H9 (cell line): ENCODE results near the gene PKMYT1. TPM values are rescaled to one million over a fixed set of nuclear protein-coding genes. Genes with fewer than 3 reads are reported as not detected.

Experiments
- DNase-seq: peaks from one replicate; pipeline ENCODE4 v3.0.0-alpha.2; 2017
- H2AFZ ChIP-seq: one replicate; pipeline ENCODE4 v1.6.1; 2013; ENCODE audit warnings: mild to moderate bottlenecking, low read length, control low read depth, moderate library complexity
- H2AK5ac ChIP-seq: 2 replicates; pipeline ENCODE4 v1.6.1; 2013; ENCODE audit warnings: low read length, control low read depth, mixed read lengths; ENCODE audit not compliant: insufficient read length
- H2BK120ac ChIP-seq: one replicate; pipeline ENCODE4 v1.6.1; 2013; ENCODE audit warnings: low read depth, mild to moderate bottlenecking, low read length, control low read depth, inconsistent platforms; ENCODE audit not compliant: poor library complexity, severe bottlenecking
- H2BK12ac ChIP-seq: 2 replicates; pipeline ENCODE4 v1.6.1; 2013; ENCODE audit warnings: low read length, control low read depth, mixed read lengths, low read depth; ENCODE audit not compliant: insufficient read length
- H2BK15ac ChIP-seq: 2 replicates; pipeline ENCODE4 v1.6.1; 2013; ENCODE audit warnings: low read depth, low read length, control low read depth
- H2BK20ac ChIP-seq: one replicate; pipeline ENCODE4 v1.6.1; 2013; ENCODE audit warnings: low read depth, mild to moderate bottlenecking, low read length, control low read depth, inconsistent platforms; ENCODE audit not compliant: poor library complexity, severe bottlenecking
- H2BK5ac ChIP-seq: 2 replicates; pipeline ENCODE4 v1.6.1; 2013; ENCODE audit warnings: low read length, control low read depth, mixed read lengths; ENCODE audit not compliant: insufficient read length
- H3K14ac ChIP-seq: 2 replicates; pipeline ENCODE4 v1.6.1; 2013; ENCODE audit warnings: low read length, control low read depth; ENCODE audit not compliant: insufficient read depth
- H3K18ac ChIP-seq: 2 replicates; pipeline ENCODE4 v1.6.1; 2013; ENCODE audit warnings: low read depth, mild to moderate bottlenecking, mixed read lengths, low read length, control low read depth; ENCODE audit not compliant: insufficient read length
- H3K23ac ChIP-seq: 2 replicates; pipeline ENCODE4 v1.6.1; 2013; ENCODE audit warnings: low read length, control low read depth, mixed read lengths, low read depth; ENCODE audit not compliant: insufficient read length
- H3K23me2 ChIP-seq: 2 replicates; pipeline ENCODE4 v1.6.1; 2013; ENCODE audit warnings: low read depth, mild to moderate bottlenecking, mixed read lengths, low read length, control low read depth; ENCODE audit not compliant: insufficient read length, poor library complexity, severe bottlenecking
- H3K27ac ChIP-seq: 2 replicates; pipeline ENCODE4 v1.5.1; 2013; ENCODE audit warnings: low read length, control low read depth, mixed read lengths, low read depth; ENCODE audit not compliant: insufficient read length
- H3K27me3 ChIP-seq: 2 replicates; pipeline ENCODE4 v1.6.1; 2013; ENCODE audit warnings: low read length, control low read depth, inconsistent platforms; ENCODE audit not compliant: insufficient read depth
- H3K4ac ChIP-seq: 2 replicates; pipeline ENCODE4 v1.6.1; 2013; ENCODE audit warnings: low read depth, mild to moderate bottlenecking, control low read depth, inconsistent platforms, low read length, moderate library complexity
- H3K4me1 ChIP-seq: 2 replicates; pipeline ENCODE4 v1.6.1; 2013; ENCODE audit warnings: low read length, control low read depth, inconsistent platforms; ENCODE audit not compliant: insufficient read depth
- H3K4me2 ChIP-seq: 2 replicates; pipeline ENCODE4 v1.6.1; 2013; ENCODE audit warnings: low read length, control low read depth, mixed read lengths; ENCODE audit not compliant: insufficient read length, insufficient read depth
- H3K56ac ChIP-seq: 2 replicates; pipeline ENCODE4 v1.6.1; 2013; ENCODE audit warnings: low read depth, mild to moderate bottlenecking, mixed read lengths, low read length, control low read depth; ENCODE audit not compliant: insufficient read length
- H3K79me1 ChIP-seq: 2 replicates; pipeline ENCODE4 v1.6.1; 2013; ENCODE audit warnings: low read depth, mild to moderate bottlenecking, moderate library complexity, low read length, control low read depth, inconsistent platforms; ENCODE audit not compliant: insufficient read depth, poor library complexity, severe bottlenecking
- H3K79me2 ChIP-seq: 2 replicates; pipeline ENCODE4 v1.6.1; 2013; ENCODE audit warnings: low read length, control low read depth, inconsistent platforms; ENCODE audit not compliant: insufficient read depth
- H3K9ac ChIP-seq: 2 replicates; pipeline ENCODE4 v1.6.1; 2013; ENCODE audit warnings: low read length, control low read depth, mixed read lengths; ENCODE audit not compliant: insufficient read length; ENCODE audit errors: extremely low read depth
- H3K9me3 ChIP-seq: one replicate; pipeline ENCODE4 v1.6.1; 2013; ENCODE audit warnings: low read depth, low read length, inconsistent platforms; ENCODE audit not compliant: control insufficient read depth
- H3T11ph ChIP-seq: one replicate; pipeline ENCODE4 v1.6.1; 2013; ENCODE audit warnings: mild to moderate bottlenecking, low read length, control low read depth, inconsistent platforms
- H4K20me1 ChIP-seq: one replicate; pipeline ENCODE4 v1.6.1; 2013; ENCODE audit not compliant: control insufficient read depth, insufficient read length, insufficient read depth
- H4K5ac ChIP-seq: 2 replicates; pipeline ENCODE4 v1.6.1; 2013; ENCODE audit warnings: low read depth, mild to moderate bottlenecking, mixed read lengths, low read length, control low read depth; ENCODE audit not compliant: insufficient read length
- H4K8ac ChIP-seq: replicated peaks from 2 replicates; pipeline ENCODE4 v1.6.1; 2013; ENCODE audit warnings: low read length, control low read depth, mixed read lengths, low read depth; ENCODE audit not compliant: insufficient read length
- H4K91ac ChIP-seq: 2 replicates; pipeline ENCODE4 v1.6.1; 2013; ENCODE audit warnings: low read depth, mild to moderate bottlenecking, moderate library complexity, mixed read lengths, low read length, control low read depth; ENCODE audit not compliant: insufficient read length
- H3K27ac Mint-ChIP-seq, 3 experiments: 2 replicates in 2 of 3; 3 replicates in 1 of 3; pipeline ENCODE4 v1.8.0; 2020 to 2021; ENCODE audit warnings: mixed read lengths in 3 of 3, mild to moderate bottlenecking in 1 of 3, moderate library complexity in 1 of 3
- H3K27me3 Mint-ChIP-seq: 2 replicates; pipeline ENCODE4 v1.8.0; 2021; ENCODE audit warnings: low read depth, mild to moderate bottlenecking, moderate library complexity, mixed read lengths
- H3K36me3 Mint-ChIP-seq, 3 experiments: 2 replicates in 2 of 3; 3 replicates in 1 of 3; pipeline ENCODE4 v1.8.0; 2020 to 2021; ENCODE audit warnings: low read depth in 3 of 3, mixed read lengths in 3 of 3; ENCODE audit not compliant: insufficient read depth in 1 of 3
- H3K4me1 Mint-ChIP-seq, 2 experiments: 2 replicates each; pipeline ENCODE4 v1.8.0; 2020; ENCODE audit warnings: mixed read lengths in 2 of 2
- H3K4me3 Mint-ChIP-seq, 2 experiments: 2 replicates in 1 of 2; 3 replicates in 1 of 2; pipeline ENCODE4 v1.8.0; 2020 to 2021; ENCODE audit warnings: mild to moderate bottlenecking in 2 of 2, mixed read lengths in 2 of 2, moderate library complexity in 1 of 2
- H3K9me3 Mint-ChIP-seq, 2 experiments: 2 replicates in 1 of 2; 3 replicates in 1 of 2; pipeline ENCODE4 v1.8.0; 2020; ENCODE audit warnings: mild to moderate bottlenecking in 2 of 2, mixed read lengths in 2 of 2, moderate library complexity in 1 of 2
- CTCF ChIP-seq: fragments of 200-600 bp; sonication (generic); conservative IDR thresholded peaks from 3 replicates; pipeline ENCODE4 v1.8.0; 2021; ENCODE audit warnings: antibody characterized with exemption, mild to moderate bottlenecking
- WGBS: extraction: QIAGEN DNeasy Blood & Tissue Kit; methylation state at CpG from one replicate; pipeline ENCODE4 v1.1.7; 2013; ENCODE audit warnings: missing lambda C conversion rate, low lambda C conversion rate, mixed read lengths; ENCODE audit not compliant: insufficient read length; ENCODE audit errors: extremely low coverage; 5-methylcytosine and 5-hydroxymethylcytosine counted together
- total RNA-seq: library from RNA; stranded (reverse); gene quantifications from 2 replicates; pipeline ENCODE4 v1.2.1, GENCODE V29; 2021

PKMYT1 gene
- total RNA-seq, 1 experiment from 2014 or later = 114 TPM

GRCh38 chr16:2974319-2975056, 5.8 kb downstream of the PKMYT1 start:
- no peak overlapping the region for H3K27ac Mint-ChIP-seq
- no peaks in the 10 kb centered on the region for H3K9me3 Mint-ChIP-seq
- Histone ChIP-seq H3K23me2 (peaks cover 4% of the 10 kb centered on the region), H3K18ac (no peak overlapping the region), H3K56ac (no peak overlapping the region), H3K79me2 (no peaks in the 10 kb centered on the region), H4K5ac (no peak overlapping the region), H3K79me1 (no peaks in the 10 kb centered on the region), H2BK120ac (no peak overlapping the region), H3K4me2 (no peak overlapping the region), H3K4ac (no peak overlapping the region), H3K9me3 (no peaks in the 10 kb centered on the region), H3K14ac (no peak overlapping the region), H3K27me3 (no peaks in the 10 kb centered on the region), H2AK5ac (no peak overlapping the region), H3T11ph (no peak overlapping the region), H2BK20ac (no peak overlapping the region), H2BK15ac (no peak overlapping the region), H2AFZ (no peak overlapping the region), H4K8ac (no peak overlapping the region), H2BK12ac (no peak overlapping the region), H3K9ac (no peak overlapping the region), H3K4me1 (no peaks in the 10 kb centered on the region), H3K23ac (no peak overlapping the region), H2BK5ac (no peak overlapping the region), H4K20me1 (peaks cover 3% of the 10 kb centered on the region), H4K91ac (no peak overlapping the region), H3K27ac (no peak overlapping the region)
- H3K4me1 Mint-ChIP-seq = peaks cover 15 to 16% of the 10 kb centered on the region in 2 experiments
- no peak for TF ChIP-seq CTCF
- peaks cover 11 to 47% (median 41%) of the 10 kb centered on the region in 3 experiments; a peak in 6 of 7 replicates for H3K36me3 Mint-ChIP-seq
- no CpG with 5 or more reads among the region's 15 CpGs for WGBS
- no peak overlapping the region for H3K4me3 Mint-ChIP-seq
- no peak for DNase-seq
- H3K27me3 Mint-ChIP-seq = no peaks in the 10 kb centered on the region; the same call in none of the 2 replicates
